Measurements from ENCODE around the gene SLC6A9.

DNA sequence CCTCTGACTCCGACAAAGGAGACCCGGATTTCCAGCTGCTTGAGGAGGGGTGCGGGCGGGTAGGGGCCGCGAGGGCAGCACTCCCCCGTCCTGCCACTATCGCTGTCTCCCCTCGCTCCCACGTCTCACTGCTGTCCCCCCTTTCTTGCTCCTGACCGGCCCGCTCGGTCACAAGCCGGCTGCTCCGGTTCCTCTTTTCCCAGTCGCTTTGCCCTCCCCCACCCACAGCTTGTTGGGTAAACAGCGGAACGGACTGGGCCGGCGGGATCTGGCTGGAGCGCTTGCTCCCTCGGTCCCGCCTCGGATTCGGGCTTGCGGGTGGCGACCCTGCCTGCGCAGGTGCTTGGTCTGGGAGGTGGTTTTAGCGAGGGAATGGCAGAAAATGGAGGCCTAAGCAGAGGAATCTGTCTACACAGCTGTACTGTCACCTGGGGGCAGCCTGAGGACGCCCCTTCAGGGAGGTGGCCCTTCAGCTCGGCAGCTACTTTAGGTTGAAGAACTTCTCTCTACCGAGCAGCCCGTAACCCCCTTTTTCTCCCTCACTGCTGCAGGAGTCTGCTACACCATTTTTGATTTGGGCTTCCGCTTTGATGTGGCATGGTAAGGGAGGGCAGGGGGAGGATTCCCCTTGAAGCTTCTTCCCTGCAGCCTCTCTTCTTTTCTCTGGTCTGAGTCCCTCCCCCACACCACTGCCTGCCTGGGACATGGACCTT is 55.9 kb downstream of the SLC6A9 start:
- TF ChIP-seq, protein P1, sequence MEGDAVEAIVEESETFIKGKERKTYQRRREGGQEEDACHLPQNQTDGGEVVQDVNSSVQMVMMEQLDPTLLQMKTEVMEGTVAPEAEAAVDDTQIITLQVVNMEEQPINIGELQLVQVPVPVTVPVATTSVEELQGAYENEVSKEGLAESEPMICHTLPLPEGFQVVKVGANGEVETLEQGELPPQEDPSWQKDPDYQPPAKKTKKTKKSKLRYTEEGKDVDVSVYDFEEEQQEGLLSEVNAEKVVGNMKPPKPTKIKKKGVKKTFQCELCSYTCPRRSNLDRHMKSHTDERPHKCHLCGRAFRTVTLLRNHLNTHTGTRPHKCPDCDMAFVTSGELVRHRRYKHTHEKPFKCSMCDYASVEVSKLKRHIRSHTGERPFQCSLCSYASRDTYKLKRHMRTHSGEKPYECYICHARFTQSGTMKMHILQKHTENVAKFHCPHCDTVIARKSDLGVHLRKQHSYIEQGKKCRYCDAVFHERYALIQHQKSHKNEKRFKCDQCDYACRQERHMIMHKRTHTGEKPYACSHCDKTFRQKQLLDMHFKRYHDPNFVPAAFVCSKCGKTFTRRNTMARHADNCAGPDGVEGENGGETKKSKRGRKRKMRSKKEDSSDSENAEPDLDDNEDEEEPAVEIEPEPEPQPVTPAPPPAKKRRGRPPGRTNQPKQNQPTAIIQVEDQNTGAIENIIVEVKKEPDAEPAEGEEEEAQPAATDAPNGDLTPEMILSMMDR (IDR thresholded peaks at IDR 0.05): no peak
- no peak for TF ChIP-seq EZH2 (IDR thresholded peaks at IDR 0.05; ENCODE audit: borderline replicate concordance, insufficient read depth, low read depth, low read length, poor library complexity, severe bottlenecking)

All from B cell (primary cell).